Lower leg skin (tissue), 4 donors: Measurements from ENCODE around the gene RAP1GAP2. TPM values are rescaled to one million over a fixed set of nuclear protein-coding genes. Genes with fewer than 3 reads are reported as not detected.

Source experiments
- DNase-seq, 2 donors: peaks; one replicate each; pipeline ENCODE4 v3.0.0-alpha.2; 2019; ENCODE audit warnings: low spot score in 2 of 2
- H3K4me3 ChIP-seq: fragments of 200-600 bp; sonication (generic); 2 replicates; pipeline ENCODE4 v1.5.1; 2017; ENCODE audit warnings: mild to moderate bottlenecking, low read depth; ENCODE audit not compliant: poor library complexity, severe bottlenecking
- CTCF ChIP-seq, 3 donors: fragments of 450-650 bp; IDR thresholded peaks; one replicate each; pipeline ENCODE4 v1.5.1; 2016; ENCODE audit warnings: antibody characterized with exemption in 3 of 3, mild to moderate bottlenecking in 3 of 3, moderate library complexity in 2 of 3
- POLR2A ChIP-seq, 2 donors: fragments of 450-650 bp; IDR thresholded peaks; one replicate each; pipeline ENCODE4 v1.6.1; 2016 to 2017; ENCODE audit warnings: antibody characterized with exemption in 2 of 2, mild to moderate bottlenecking in 1 of 2, moderate library complexity in 1 of 2
- WGBS, 2 donors: methylation state at CpG; one replicate each; pipeline ENCODE4 v1.1.5; 2018; 5-methylcytosine and 5-hydroxymethylcytosine counted together
- intact Hi-C: fragments of 100-400 bp; cut with DNase I; formaldehyde crosslinking; loops from one replicate; pipeline ENCODE4 v1.15.0; 2023; ENCODE audit warnings: low total_unique reads
- total RNA-seq, 4 donors: library from RNA; depleted of rRNA; stranded (reverse); fragments of >200 nt; gene quantifications; one replicate each; pipeline ENCODE4 v1.1.0, GENCODE V29; 2016

Gene RAP1GAP2
- total RNA-seq, 4 donors from 2014 or later: 9.2 to 15.3 (median 12.8) TPM

DNA sequence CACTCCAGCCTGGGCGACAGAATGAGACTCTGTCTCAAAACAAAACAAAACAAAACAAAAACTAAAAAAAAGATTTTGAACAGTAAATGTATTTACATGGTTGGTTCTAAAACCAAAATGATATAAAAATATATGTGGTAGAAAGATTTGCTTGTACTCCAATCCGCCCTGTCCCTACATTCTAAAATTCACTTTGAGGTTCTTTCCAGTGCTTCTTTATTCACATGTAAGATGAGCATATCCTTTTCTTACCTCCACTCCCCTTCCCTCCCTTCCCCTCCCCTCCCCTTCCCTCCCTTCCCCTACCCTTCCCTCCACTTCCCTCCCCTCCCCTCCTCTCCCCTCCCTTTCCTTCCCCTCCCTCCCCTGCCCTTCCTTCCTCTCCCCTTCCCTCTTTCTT is 34.4 kb downstream of the RAP1GAP2 start:
- no peak for TF ChIP-seq CTCF (IDR thresholded peaks at IDR 0.05)
- no peak for TF ChIP-seq POLR2A (IDR thresholded peaks at IDR 0.05)
- intact Hi-C loops: no loop called here
- DNase-seq: no peak
- 50 to 71% methylated on average over 2 of the region's 2 CpGs for WGBS, 2 donors
- no peak overlapping the region for H3K4me3 ChIP-seq

DNA sequence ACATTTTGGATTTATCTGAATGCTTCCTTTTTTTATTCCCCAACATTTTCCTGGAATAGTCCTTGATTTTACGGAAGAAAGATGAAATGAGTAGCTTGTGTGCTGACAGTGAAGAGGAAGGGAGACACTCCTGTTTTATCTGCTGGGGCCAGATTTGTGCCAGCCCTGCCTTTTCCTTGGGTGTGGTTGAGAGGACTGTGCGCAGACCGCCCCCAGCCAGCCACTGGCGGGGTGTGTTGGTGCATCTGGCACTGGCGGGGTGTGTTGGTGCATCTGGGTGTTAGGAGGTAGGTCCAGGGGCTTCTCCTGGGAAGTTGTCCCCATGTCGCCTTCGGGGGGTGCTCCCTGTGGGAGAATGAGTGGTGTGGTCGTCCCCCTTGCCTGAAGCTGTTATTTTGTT is 39.5 kb downstream of the RAP1GAP2 start:
- 57 to 58% methylated on average over 8 of the region's 8 CpGs for WGBS, 2 donors
- TF ChIP-seq POLR2A (IDR thresholded peaks at IDR 0.05) (no peak), CTCF (IDR thresholded peaks at IDR 0.05) (no peak)
- intact Hi-C loops: no loop called here
- no peak for DNase-seq
- H3K4me3 ChIP-seq: no peak overlapping the region

DNA sequence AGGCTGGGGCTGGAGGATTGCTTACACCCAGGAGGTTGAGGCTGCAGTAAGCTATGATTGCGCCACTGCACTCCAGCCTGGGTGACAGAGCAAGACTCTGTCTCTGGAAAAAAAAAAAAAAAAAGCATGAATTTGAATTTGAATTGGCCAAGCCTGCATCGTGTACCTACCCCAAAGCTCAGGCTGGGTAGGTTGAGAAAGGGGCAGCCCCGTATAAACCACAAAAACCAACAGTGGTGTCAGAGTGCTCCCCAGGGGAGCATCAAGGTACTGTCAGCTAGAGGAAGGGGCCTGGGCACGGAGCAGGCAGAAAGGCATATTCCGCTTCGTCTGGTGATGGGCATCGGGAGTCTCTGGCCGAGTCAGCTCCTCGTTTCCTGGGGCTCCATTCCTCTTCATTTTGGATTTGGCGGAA is 40.9 kb downstream of the RAP1GAP2 start:
- TF ChIP-seq POLR2A (IDR thresholded peaks at IDR 0.05) (no peak), CTCF (IDR thresholded peaks at IDR 0.05) (no peak)
- 62 to 70% methylated on average over 10 of the region's 10 CpGs for WGBS, 2 donors
- intact Hi-C loops: no loop called here
- DNase-seq: no peak
- no peak overlapping the region for H3K4me3 ChIP-seq

DNA sequence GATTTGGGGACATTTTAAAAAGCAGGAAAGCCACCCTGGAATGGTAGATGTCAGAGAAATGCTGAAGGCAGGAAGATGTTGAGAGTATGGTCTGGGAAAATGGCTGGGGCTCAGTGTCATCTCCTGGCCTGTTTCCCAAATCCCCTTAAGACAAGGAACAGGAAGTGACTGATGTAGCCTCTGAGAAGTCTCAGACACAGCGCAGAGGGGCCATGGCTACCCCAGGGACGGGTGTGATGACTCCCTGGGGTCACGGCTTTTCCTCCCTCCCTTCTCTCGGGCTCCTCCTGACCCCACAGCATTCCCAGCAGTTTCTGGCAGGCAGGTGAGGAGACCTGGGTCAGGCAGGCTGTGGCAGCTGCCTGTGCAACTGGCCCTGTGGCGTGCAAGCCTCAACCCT is 45.4 kb downstream of the RAP1GAP2 start:
- WGBS, 2 donors: 62 to 68% methylated on average over 5 of the region's 5 CpGs
- intact Hi-C loops: no loop called here
- TF ChIP-seq CTCF (IDR thresholded peaks at IDR 0.05): no peak
- TF ChIP-seq POLR2A (IDR thresholded peaks at IDR 0.05): no peak
- no peak for DNase-seq
- no peak overlapping the region for H3K4me3 ChIP-seq

DNA sequence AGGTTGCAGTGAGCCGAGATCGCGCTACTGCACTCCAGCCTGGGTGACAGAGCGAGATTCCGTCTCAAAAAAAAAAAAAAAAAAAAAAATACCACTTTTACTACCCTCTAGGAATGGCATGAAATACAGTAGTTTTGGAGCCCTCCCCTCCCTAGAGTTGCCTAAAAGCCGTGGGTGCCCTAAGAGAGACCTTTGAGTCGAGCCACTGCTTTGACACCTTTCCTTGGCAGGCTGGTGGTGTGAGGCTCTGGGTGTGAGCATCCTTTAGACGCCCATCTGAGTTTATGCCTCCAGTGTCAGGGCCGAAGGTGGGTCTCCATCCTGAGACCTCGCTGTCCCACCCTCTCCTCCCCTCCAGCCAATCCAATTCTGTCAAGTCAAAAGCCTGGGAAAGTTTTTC is 46.2 kb downstream of the RAP1GAP2 start:
- DNase-seq: no peak
- no peak overlapping the region for H3K4me3 ChIP-seq
- 78 to 84% methylated on average over 10 of the region's 10 CpGs for WGBS, 2 donors
- intact Hi-C loops: no loop called here
- no peak for TF ChIP-seq POLR2A (IDR thresholded peaks at IDR 0.05)
- no peak for TF ChIP-seq CTCF (IDR thresholded peaks at IDR 0.05)

GRCh38 chr17:2844416-2844815 is 48.2 kb downstream of the RAP1GAP2 start:
- TF ChIP-seq CTCF (IDR thresholded peaks at IDR 0.05) (no peak), POLR2A (IDR thresholded peaks at IDR 0.05) (no peak)
- H3K4me3 ChIP-seq: no peak overlapping the region
- 29 to 48% methylated on average over 6 of the region's 6 CpGs for WGBS, 2 donors
- DNase-seq: no peak
- intact Hi-C loops: no loop called here
